ENCODE measurements around the gene TANGO6.

DNA sequence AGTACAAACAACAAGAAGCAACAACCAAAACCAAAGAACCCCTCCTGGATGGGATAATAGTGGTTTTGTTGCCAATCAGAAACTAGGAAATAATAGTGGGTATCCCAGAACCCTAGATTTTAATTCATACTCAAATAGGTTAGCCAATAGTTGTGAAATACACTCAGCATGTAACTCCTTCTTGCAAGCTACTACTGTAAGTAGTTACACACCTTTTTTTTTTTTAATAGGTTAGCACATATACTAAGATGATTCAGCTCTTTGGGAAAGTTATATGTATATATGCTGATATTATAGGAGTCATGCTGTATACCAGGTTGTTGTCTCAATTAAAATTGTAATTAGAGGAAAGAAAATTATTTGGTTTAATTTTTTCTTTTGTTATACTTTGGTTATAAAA lies 169.6 kb downstream of the TANGO6 start:
- TF ChIP-seq, protein P1, sequence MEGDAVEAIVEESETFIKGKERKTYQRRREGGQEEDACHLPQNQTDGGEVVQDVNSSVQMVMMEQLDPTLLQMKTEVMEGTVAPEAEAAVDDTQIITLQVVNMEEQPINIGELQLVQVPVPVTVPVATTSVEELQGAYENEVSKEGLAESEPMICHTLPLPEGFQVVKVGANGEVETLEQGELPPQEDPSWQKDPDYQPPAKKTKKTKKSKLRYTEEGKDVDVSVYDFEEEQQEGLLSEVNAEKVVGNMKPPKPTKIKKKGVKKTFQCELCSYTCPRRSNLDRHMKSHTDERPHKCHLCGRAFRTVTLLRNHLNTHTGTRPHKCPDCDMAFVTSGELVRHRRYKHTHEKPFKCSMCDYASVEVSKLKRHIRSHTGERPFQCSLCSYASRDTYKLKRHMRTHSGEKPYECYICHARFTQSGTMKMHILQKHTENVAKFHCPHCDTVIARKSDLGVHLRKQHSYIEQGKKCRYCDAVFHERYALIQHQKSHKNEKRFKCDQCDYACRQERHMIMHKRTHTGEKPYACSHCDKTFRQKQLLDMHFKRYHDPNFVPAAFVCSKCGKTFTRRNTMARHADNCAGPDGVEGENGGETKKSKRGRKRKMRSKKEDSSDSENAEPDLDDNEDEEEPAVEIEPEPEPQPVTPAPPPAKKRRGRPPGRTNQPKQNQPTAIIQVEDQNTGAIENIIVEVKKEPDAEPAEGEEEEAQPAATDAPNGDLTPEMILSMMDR (IDR thresholded peaks at IDR 0.05) = no peak
- TF ChIP-seq, protein P2, sequence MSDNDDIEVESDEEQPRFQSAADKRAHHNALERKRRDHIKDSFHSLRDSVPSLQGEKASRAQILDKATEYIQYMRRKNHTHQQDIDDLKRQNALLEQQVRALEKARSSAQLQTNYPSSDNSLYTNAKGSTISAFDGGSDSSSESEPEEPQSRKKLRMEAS (IDR thresholded peaks at IDR 0.05) = no peak
- no peak for TF ChIP-seq RAD21 (conservative IDR thresholded peaks at IDR 0.05 in 1 of 2, IDR thresholded peaks at IDR 0.05 in 1 of 2)
- no peak for TF ChIP-seq CEBPB (IDR thresholded peaks at IDR 0.05)
- TF ChIP-seq FOSL2 (IDR thresholded peaks at IDR 0.05) = no peak
- no peak for TF ChIP-seq FOSL2 (CRISPR knock-in tag; IDR thresholded peaks at IDR 0.05)
- TF ChIP-seq POLR2A (IDR thresholded peaks at IDR 0.05; ENCODE audit: low read length) = no peak
- TF ChIP-seq, protein P3, sequence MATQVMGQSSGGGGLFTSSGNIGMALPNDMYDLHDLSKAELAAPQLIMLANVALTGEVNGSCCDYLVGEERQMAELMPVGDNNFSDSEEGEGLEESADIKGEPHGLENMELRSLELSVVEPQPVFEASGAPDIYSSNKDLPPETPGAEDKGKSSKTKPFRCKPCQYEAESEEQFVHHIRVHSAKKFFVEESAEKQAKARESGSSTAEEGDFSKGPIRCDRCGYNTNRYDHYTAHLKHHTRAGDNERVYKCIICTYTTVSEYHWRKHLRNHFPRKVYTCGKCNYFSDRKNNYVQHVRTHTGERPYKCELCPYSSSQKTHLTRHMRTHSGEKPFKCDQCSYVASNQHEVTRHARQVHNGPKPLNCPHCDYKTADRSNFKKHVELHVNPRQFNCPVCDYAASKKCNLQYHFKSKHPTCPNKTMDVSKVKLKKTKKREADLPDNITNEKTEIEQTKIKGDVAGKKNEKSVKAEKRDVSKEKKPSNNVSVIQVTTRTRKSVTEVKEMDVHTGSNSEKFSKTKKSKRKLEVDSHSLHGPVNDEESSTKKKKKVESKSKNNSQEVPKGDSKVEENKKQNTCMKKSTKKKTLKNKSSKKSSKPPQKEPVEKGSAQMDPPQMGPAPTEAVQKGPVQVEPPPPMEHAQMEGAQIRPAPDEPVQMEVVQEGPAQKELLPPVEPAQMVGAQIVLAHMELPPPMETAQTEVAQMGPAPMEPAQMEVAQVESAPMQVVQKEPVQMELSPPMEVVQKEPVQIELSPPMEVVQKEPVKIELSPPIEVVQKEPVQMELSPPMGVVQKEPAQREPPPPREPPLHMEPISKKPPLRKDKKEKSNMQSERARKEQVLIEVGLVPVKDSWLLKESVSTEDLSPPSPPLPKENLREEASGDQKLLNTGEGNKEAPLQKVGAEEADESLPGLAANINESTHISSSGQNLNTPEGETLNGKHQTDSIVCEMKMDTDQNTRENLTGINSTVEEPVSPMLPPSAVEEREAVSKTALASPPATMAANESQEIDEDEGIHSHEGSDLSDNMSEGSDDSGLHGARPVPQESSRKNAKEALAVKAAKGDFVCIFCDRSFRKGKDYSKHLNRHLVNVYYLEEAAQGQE (IDR thresholded peaks at IDR 0.05) = no peak
- no peak for TF ChIP-seq HOXA7 (CRISPR knock-in tag; IDR thresholded peaks at IDR 0.05)
- TF ChIP-seq KDM1A (IDR thresholded peaks at IDR 0.05; ENCODE audit: low read depth) = no peak
- TF ChIP-seq ZC3H11A (IDR thresholded peaks at IDR 0.05) = no peak
- no peak for TF ChIP-seq HDAC2 (IDR thresholded peaks at IDR 0.05)
